Mesendoderm (in vitro differentiated cells): ENCODE measurements around the gene PCDHA1.

ENCODE experiments used
- DNase-seq: peaks from one replicate; pipeline ENCODE4 v3.0.0; 2013
- H2AK5ac ChIP-seq: 2 replicates; pipeline ENCODE4 v1.6.1; 2013; ENCODE audit warnings: low read length, inconsistent platforms
- H2BK120ac ChIP-seq: 2 replicates; pipeline ENCODE4 v1.6.1; 2013; ENCODE audit warnings: low read depth, mild to moderate bottlenecking, low read length, moderate library complexity, mixed read lengths
- H2BK15ac ChIP-seq: replicated peaks from 2 replicates; pipeline ENCODE4 v1.6.1; 2013; ENCODE audit warnings: low read depth, mild to moderate bottlenecking, moderate library complexity
- H2BK5ac ChIP-seq: 2 replicates; pipeline ENCODE4 v1.6.1; 2013; ENCODE audit warnings: low read length, inconsistent platforms
- H3K18ac ChIP-seq: 2 replicates; pipeline ENCODE4 v1.6.1; 2013; ENCODE audit warnings: mild to moderate bottlenecking, low read length, mixed read lengths
- H3K23ac ChIP-seq: one replicate; pipeline ENCODE4 v1.6.1; 2013; ENCODE audit warnings: low read length
- H3K27ac ChIP-seq: 2 replicates; pipeline ENCODE4 v1.5.1; 2013; ENCODE audit warnings: low read depth, mild to moderate bottlenecking, inconsistent platforms, low read length, moderate library complexity
- H3K27me3 ChIP-seq: 2 replicates; pipeline ENCODE4 v1.6.1; 2013; ENCODE audit warnings: low read length, control low read depth, mild to moderate bottlenecking, inconsistent platforms; ENCODE audit not compliant: insufficient read depth, poor library complexity
- H3K36me3 ChIP-seq: 2 replicates; pipeline ENCODE4 v1.6.1; 2013; ENCODE audit warnings: low read length, inconsistent platforms; ENCODE audit not compliant: control insufficient read depth, insufficient read depth
- H3K4ac ChIP-seq: one replicate; pipeline ENCODE4 v1.6.1; 2013; ENCODE audit warnings: low read depth, mild to moderate bottlenecking, low read length, moderate library complexity
- H3K4me1 ChIP-seq: 2 replicates; pipeline ENCODE4 v1.6.1; 2013; ENCODE audit warnings: low read depth, low read length, inconsistent platforms; ENCODE audit not compliant: control insufficient read depth
- H3K4me2 ChIP-seq: 2 replicates; pipeline ENCODE4 v1.6.1; 2013; ENCODE audit warnings: low read length
- H3K4me3 ChIP-seq: 2 replicates; pipeline ENCODE4 v1.5.1; 2013; ENCODE audit warnings: mild to moderate bottlenecking, low read length
- H3K56ac ChIP-seq: one replicate; pipeline ENCODE4 v1.6.1; 2013; ENCODE audit warnings: low read length
- H3K79me1 ChIP-seq: 2 replicates; pipeline ENCODE4 v1.6.1; 2013; ENCODE audit warnings: low read length, inconsistent platforms
- H3K79me2 ChIP-seq: 2 replicates; pipeline ENCODE4 v1.6.1; 2013; ENCODE audit warnings: mild to moderate bottlenecking, low read length; ENCODE audit not compliant: control insufficient read depth, insufficient read depth
- H3K9ac ChIP-seq: 2 replicates; pipeline ENCODE4 v1.6.1; 2013; ENCODE audit warnings: low read length, inconsistent platforms
- H4K5ac ChIP-seq: one replicate; pipeline ENCODE4 v1.6.1; 2013; ENCODE audit warnings: low read length
- H4K8ac ChIP-seq: one replicate; pipeline ENCODE4 v1.6.1; 2013; ENCODE audit warnings: low read depth, mild to moderate bottlenecking, control low read depth, low read length, moderate library complexity
- WGBS: extraction: QIAGEN DNeasy Blood & Tissue Kit; methylation state at CpG from one replicate; pipeline ENCODE4 v1.1.7; 2013; ENCODE audit warnings: low lambda C conversion rate, missing lambda C conversion rate; ENCODE audit not compliant: insufficient coverage; ENCODE audit errors: extremely low coverage; 5-methylcytosine and 5-hydroxymethylcytosine counted together

Gene PCDHA1

GRCh38 chr5:141039517-141039916 lies 253.6 kb downstream of the PCDHA1 start:
- H3K4me2 ChIP-seq, result peak overlapping the region; percentile 77
- DNase-seq, result peak; percentile 18
- H3K4ac ChIP-seq, result no peak overlapping the region
- peak overlapping the region; percentile 90 for H3K56ac ChIP-seq
- no peaks in the 10 kb centered on the region for H3K79me2 ChIP-seq
- no peak overlapping the region for H3K18ac ChIP-seq
- H3K36me3 ChIP-seq, result no peaks in the 10 kb centered on the region
- H3K4me1 ChIP-seq, result no peaks in the 10 kb centered on the region
- no peaks in the 10 kb centered on the region for H3K27me3 ChIP-seq
- WGBS, result no CpG with 5 or more reads among the region's 3 CpGs
- no peak overlapping the region for H2BK15ac ChIP-seq
- H2BK5ac ChIP-seq, result no peak overlapping the region
- H3K27ac ChIP-seq, result no peak overlapping the region
- no peak overlapping the region for H4K5ac ChIP-seq
- no peak overlapping the region for H3K23ac ChIP-seq
- H3K9ac ChIP-seq, result peak overlapping the region; percentile 80
- H3K4me3 ChIP-seq, result no peak overlapping the region
- H2AK5ac ChIP-seq, result no peak overlapping the region
- no peak overlapping the region for H4K8ac ChIP-seq
- no peaks in the 10 kb centered on the region for H3K79me1 ChIP-seq
- no peak overlapping the region for H2BK120ac ChIP-seq

- Histone ChIP-seq H3K23ac (no peak overlapping the region), H3K4ac (no peak overlapping the region), H3K4me2 (peak overlapping the region; percentile 98), H3K27me3 (no peaks in the 10 kb centered on the region), H3K4me3 (peak overlapping the region; percentile 69), H3K79me2 (no peaks in the 10 kb centered on the region), H3K9ac (peak overlapping the region; percentile 80), H2AK5ac (no peak overlapping the region), H2BK120ac (no peak overlapping the region), H3K27ac (peak overlapping the region; percentile 3), H2BK15ac (no peak overlapping the region), H2BK5ac (no peak overlapping the region), H3K4me1 (no peaks in the 10 kb centered on the region), H4K8ac (no peak overlapping the region), H3K79me1 (no peaks in the 10 kb centered on the region), H3K36me3 (no peaks in the 10 kb centered on the region), H4K5ac (no peak overlapping the region), H3K56ac (peak overlapping the region; percentile 90), H3K18ac (no peak overlapping the region)
- no CpG with 5 or more reads among the region's 24 CpGs for WGBS
- peak; percentile 89 for DNase-seq
Observed at GRCh38 chr5:141040093-141040770, 254.3 kb downstream of the PCDHA1 start.

- Histone ChIP-seq H3K9ac (peak overlapping the region; percentile 80), H3K79me2 (no peaks in the 10 kb centered on the region), H2AK5ac (no peak overlapping the region), H3K79me1 (no peaks in the 10 kb centered on the region), H4K8ac (no peak overlapping the region), H3K4ac (no peak overlapping the region), H3K18ac (no peak overlapping the region), H2BK120ac (no peak overlapping the region), H3K56ac (peak overlapping the region; percentile 87), H3K27ac (no peak overlapping the region), H3K23ac (no peak overlapping the region), H3K27me3 (no peaks in the 10 kb centered on the region), H3K4me3 (peak overlapping the region; percentile 69), H3K4me2 (peak overlapping the region; percentile 98), H3K4me1 (no peaks in the 10 kb centered on the region), H2BK15ac (no peak overlapping the region), H3K36me3 (no peaks in the 10 kb centered on the region), H4K5ac (no peak overlapping the region), H2BK5ac (no peak overlapping the region)
- DNase-seq, result peak; percentile 99
- WGBS, result no CpG with 5 or more reads among the region's 25 CpGs
Observed at GRCh38 chr5:141040771-141041426, 255.0 kb downstream of the PCDHA1 start.

- H4K5ac ChIP-seq, result no peak overlapping the region
- H3K4ac ChIP-seq, result no peak overlapping the region
- H2BK120ac ChIP-seq, result no peak overlapping the region
- no peak overlapping the region for H3K23ac ChIP-seq
- no peak for DNase-seq
- no peak overlapping the region for H2BK5ac ChIP-seq
- H4K8ac ChIP-seq, result no peak overlapping the region
- WGBS, result no CpG with 5 or more reads among the region's 4 CpGs
- H3K18ac ChIP-seq, result no peak overlapping the region
- H3K9ac ChIP-seq, result no peak overlapping the region
- H3K4me1 ChIP-seq, result no peaks in the 10 kb centered on the region
- H3K4me3 ChIP-seq, result no peak overlapping the region
- no peak overlapping the region for H2AK5ac ChIP-seq
- H3K36me3 ChIP-seq, result no peaks in the 10 kb centered on the region
- H3K27me3 ChIP-seq, result no peaks in the 10 kb centered on the region
- H2BK15ac ChIP-seq, result no peak overlapping the region
- no peaks in the 10 kb centered on the region for H3K79me2 ChIP-seq
- no peak overlapping the region for H3K27ac ChIP-seq
- H3K4me2 ChIP-seq, result no peak overlapping the region
- no peaks in the 10 kb centered on the region for H3K79me1 ChIP-seq
- no peak overlapping the region for H3K56ac ChIP-seq
Observed at GRCh38 chr5:141041427-141041785, 255.5 kb downstream of the PCDHA1 start.

- H3K79me2 ChIP-seq, result no peaks in the 10 kb centered on the region
- no CpG with 5 or more reads among the region's 1 CpG for WGBS
- no peak overlapping the region for H3K4me3 ChIP-seq
- no peak overlapping the region for H3K23ac ChIP-seq
- no peak overlapping the region for H3K4ac ChIP-seq
- H3K4me2 ChIP-seq, result no peak overlapping the region
- no peak overlapping the region for H2BK15ac ChIP-seq
- H3K18ac ChIP-seq, result no peak overlapping the region
- no peak overlapping the region for H2BK5ac ChIP-seq
- no peak overlapping the region for H2BK120ac ChIP-seq
- H3K36me3 ChIP-seq, result no peaks in the 10 kb centered on the region
- H3K9ac ChIP-seq, result no peak overlapping the region
- no peak overlapping the region for H3K56ac ChIP-seq
- no peak for DNase-seq
- no peak overlapping the region for H2AK5ac ChIP-seq
- no peaks in the 10 kb centered on the region for H3K4me1 ChIP-seq
- no peak overlapping the region for H3K27ac ChIP-seq
- no peak overlapping the region for H4K5ac ChIP-seq
- no peaks in the 10 kb centered on the region for H3K27me3 ChIP-seq
- no peak overlapping the region for H4K8ac ChIP-seq
- no peaks in the 10 kb centered on the region for H3K79me1 ChIP-seq
Observed at GRCh38 chr5:141042555-141042954, 256.6 kb downstream of the PCDHA1 start.
